ENCODE data around the gene ACAD11. TPM values are rescaled to one million over a fixed set of nuclear protein-coding genes. Genes with fewer than 3 reads are reported as not detected.

Gene ACAD11
- total and polyA plus RNA-seq, 9 of the 15 experiments (the other 6 are each of a cell fraction or from before 2014, with no cell fraction given), result 1.3 to 8.4 (median 4.0) TPM

DNA sequence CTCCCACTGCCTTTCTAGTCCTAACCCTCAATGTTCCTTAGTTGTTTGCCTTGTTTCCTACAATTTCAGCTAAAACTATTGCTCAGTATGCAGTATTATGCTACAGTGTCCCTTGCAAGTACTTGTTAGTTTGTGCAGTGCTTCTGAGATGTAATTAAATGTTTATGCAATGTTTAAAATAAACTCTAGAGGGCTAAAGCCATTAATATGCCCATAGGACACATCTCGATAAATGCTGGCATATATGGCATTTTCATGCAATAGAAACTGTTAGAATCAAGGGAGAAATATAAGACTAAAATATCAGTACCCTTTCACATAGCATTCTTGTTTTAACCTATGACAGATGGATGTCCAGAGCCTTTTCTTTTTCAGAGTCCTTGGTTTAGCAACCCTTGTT, 122.3 kb downstream of the ACAD11 start:
- Histone ChIP-seq H4K20me1 (replicated peaks; ENCODE audit: control insufficient read depth, insufficient read depth, low read length) (no peaks in the 10 kb centered on the region), H3K4me1 (replicated peaks in 1 of 2; ENCODE audit: control insufficient read depth in 2 of 2, insufficient read depth in 2 of 2, low read length in 2 of 2) (no peaks in the 10 kb centered on the region), H3K9me3 (replicated peaks; ENCODE audit: control insufficient read depth, insufficient read depth, low read depth, low read length) (no peaks in the 10 kb centered on the region), H3K9ac (ENCODE audit: insufficient read depth in 1 of 2, low read depth in 2 of 2, low read length in 2 of 2) (no peak overlapping the region), H3K27me3 (ENCODE audit: control insufficient read depth in 2 of 2, insufficient read depth in 2 of 2, low read length in 2 of 2) (no peaks in the 10 kb centered on the region), H2AFZ (ENCODE audit: low read depth, low read length) (no peak overlapping the region), H3K4me2 (ENCODE audit: insufficient read depth, low read length) (no peak overlapping the region), H3K27ac (ENCODE audit: extremely low read depth, low read depth, low read length) (no peak overlapping the region), H3K36me3 (ENCODE audit: control insufficient read depth, insufficient read depth, low read length) (peaks cover 4% of the 10 kb centered on the region; the same call in 1 of the 3 replicates), H3K9me1 (ENCODE audit: control insufficient read depth, insufficient read depth, low read length) (no peaks in the 10 kb centered on the region), H3K79me2 (ENCODE audit: control insufficient read depth, insufficient read depth, low read length) (no peaks in the 10 kb centered on the region), H3K4me3 (no peak overlapping the region)
- TF ChIP-seq ZNF780A (CRISPR knock-in tag; IDR thresholded peaks at IDR 0.05), result no peak
- no peak for TF ChIP-seq HDAC8 (tag; IDR thresholded peaks at IDR 0.05)
- no peak for TF ChIP-seq CCAR2 (IDR thresholded peaks at IDR 0.05; ENCODE audit: low read depth, low read length)
- no peak for TF ChIP-seq POLR2G (IDR thresholded peaks at IDR 0.05; ENCODE audit: low read depth, low read length)
- no peak for TF ChIP-seq SMARCE1 (IDR thresholded peaks at IDR 0.05)
- no peak for TF ChIP-seq SMARCA4 (IDR thresholded peaks at IDR 0.05)
- no peak for TF ChIP-seq NR1H2 (CRISPR knock-in tag; IDR thresholded peaks at IDR 0.05)
- TF ChIP-seq TCF7 (IDR thresholded peaks at IDR 0.05; ENCODE audit: borderline replicate concordance), result no peak
- TF ChIP-seq, protein P1, sequence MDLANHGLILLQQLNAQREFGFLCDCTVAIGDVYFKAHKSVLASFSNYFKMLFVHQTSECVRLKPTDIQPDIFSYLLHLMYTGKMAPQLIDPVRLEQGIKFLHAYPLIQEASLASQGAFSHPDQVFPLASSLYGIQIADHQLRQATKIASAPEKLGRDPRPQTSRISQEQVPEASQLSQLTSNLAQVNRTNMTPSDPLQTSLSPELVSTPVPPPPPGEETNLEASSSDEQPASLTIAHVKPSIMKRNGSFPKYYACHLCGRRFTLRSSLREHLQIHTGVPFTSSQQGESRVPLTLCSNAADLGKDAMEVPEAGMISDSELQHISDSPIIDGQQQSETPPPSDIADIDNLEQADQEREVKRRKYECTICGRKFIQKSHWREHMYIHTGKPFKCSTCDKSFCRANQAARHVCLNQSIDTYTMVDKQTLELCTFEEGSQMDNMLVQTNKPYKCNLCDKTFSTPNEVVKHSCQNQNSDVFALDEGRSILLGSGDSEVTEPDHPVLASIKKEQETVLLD (IDR thresholded peaks at IDR 0.05), result no peak
- in situ Hi-C loops (cut with MboI) (no loop called here), intact Hi-C loops (cut with micrococcal nuclease) (loop anchor here (5.0 kb wide), 1 partner anchor 185 kb away; no protein-coding TSS in a partner anchor)
- ChIA-PET CTCF (ENCODE audit: low intra/inter-chr PET ratio) (no interaction called here), POLR2A (no interaction called here)
- ATAC-seq, result no peak
- no TSS peak for BruUV-seq (replicated peaks)
- 100% methylated on average over 1 of the region's 1 CpG for WGBS (ENCODE audit: insufficient coverage, low coverage, missing lambda C conversion rate)
- FAIRE-seq, result no peak
- no peak for DNase-seq (ENCODE audit: extremely low read depth in 1 of 4, low spot score in 3 of 4)
